Measurements from ENCODE around the gene KRT85. TPM values are rescaled to one million over a fixed set of nuclear protein-coding genes. Genes with fewer than 3 reads are reported as not detected.
"Not testable (repeated sequence)": the region's sequence is repeated elsewhere in the genome, so short reads cannot be mapped to it uniquely, and the experiment has no call there.

KRT85 gene
- total RNA-seq, 1 donor from 2014 or later, result not detected

GRCh38 chr12:52413202-52413601 is 45.9 kb upstream of the KRT85 start:
- no peak for ATAC-seq
- H3K9me3 ChIP-seq, result no peaks in the 10 kb centered on the region
- no peak overlapping the region for H3K27ac ChIP-seq
- no peak for DNase-seq
- no peak for TF ChIP-seq CTCF (IDR thresholded peaks at IDR 0.05)
- no peaks in the 10 kb centered on the region for H3K36me3 ChIP-seq
- H3K4me3 ChIP-seq, result no peak overlapping the region
- peaks cover 4% of the 10 kb centered on the region for H3K4me1 ChIP-seq
- intact Hi-C loops (cut with DNase I), result no loop called here
- H3K27me3 ChIP-seq (ENCODE audit: low read depth), result peaks cover 6% of the 10 kb centered on the region

GRCh38 chr12:52411815-52412214 is 44.5 kb upstream of the KRT85 start:
- intact Hi-C loops (cut with DNase I), result no loop called here
- H3K4me1 ChIP-seq, result peaks cover 4% of the 10 kb centered on the region
- no peak for DNase-seq
- no peaks in the 10 kb centered on the region for H3K9me3 ChIP-seq
- peaks cover 12% of the 10 kb centered on the region for H3K27me3 ChIP-seq (ENCODE audit: low read depth)
- ATAC-seq, result no peak
- no peak overlapping the region for H3K27ac ChIP-seq
- H3K36me3 ChIP-seq, result no peaks in the 10 kb centered on the region
- no peak overlapping the region for H3K4me3 ChIP-seq
- no peak for TF ChIP-seq CTCF (IDR thresholded peaks at IDR 0.05)

GRCh38 chr12:52410589-52411248 is 43.4 kb upstream of the KRT85 start:
- H3K4me3 ChIP-seq; H3K4me1 ChIP-seq; DNase-seq; ATAC-seq; H3K9me3 ChIP-seq; intact Hi-C loops (cut with DNase I); H3K36me3 ChIP-seq; H3K27ac ChIP-seq: not testable (repeated sequence)
- H3K27me3 ChIP-seq (ENCODE audit: low read depth), result peaks cover 12% of the 10 kb centered on the region

- intact Hi-C loops (cut with DNase I), result no loop called here
- Histone ChIP-seq H3K36me3 (no peaks in the 10 kb centered on the region), H3K4me1 (no peaks in the 10 kb centered on the region), H3K27me3 (ENCODE audit: low read depth) (peaks cover 7% of the 10 kb centered on the region), H3K4me3 (no peak overlapping the region), H3K27ac (no peak overlapping the region), H3K9me3 (no peaks in the 10 kb centered on the region)
- DNase-seq (no peak), ATAC-seq (no peak)
- TF ChIP-seq CTCF (IDR thresholded peaks at IDR 0.05), result no peak
Observed at GRCh38 chr12:52407918-52408317, 40.6 kb upstream of the KRT85 start.

- H3K4me1 ChIP-seq, result no peaks in the 10 kb centered on the region
- no peaks in the 10 kb centered on the region for H3K9me3 ChIP-seq
- H3K36me3 ChIP-seq, result no peaks in the 10 kb centered on the region
- no peak for DNase-seq
- ATAC-seq, result no peak
- H3K27ac ChIP-seq, result no peak within 1 kb of the TSS
- H3K27me3 ChIP-seq (ENCODE audit: low read depth), result peaks cover 7% of the 10 kb centered on the region
- no peak within 1 kb of the TSS for H3K4me3 ChIP-seq
- TF ChIP-seq CTCF (IDR thresholded peaks at IDR 0.05), result no peak
- intact Hi-C loops (cut with DNase I), result no loop called here
Observed at GRCh38 chr12:52405922-52406385, 38.7 kb upstream of the KRT85 start, which contains the start of gene KRT82. TSS of gene KRT82 (minus strand) at chr12:52406335. CDS start at chr12:52406277, 58 bp downstream.

- H3K27me3 ChIP-seq (ENCODE audit: low read depth), result peaks cover 7% of the 10 kb centered on the region
- intact Hi-C loops (cut with DNase I), result no loop called here
- TF ChIP-seq CTCF (IDR thresholded peaks at IDR 0.05), result no peak
- no peak overlapping the region for H3K27ac ChIP-seq
- no peaks in the 10 kb centered on the region for H3K9me3 ChIP-seq
- no peaks in the 10 kb centered on the region for H3K36me3 ChIP-seq
- ATAC-seq (no peak), DNase-seq (no peak)
- H3K4me3 ChIP-seq, result no peak overlapping the region
- H3K4me1 ChIP-seq, result no peaks in the 10 kb centered on the region
Observed at GRCh38 chr12:52404951-52405350, 37.7 kb upstream of the KRT85 start.

Data from lower lobe of right lung (tissue), 2 donors.